Suprapubic skin (tissue), 4 donors: ENCODE measurements around the gene SPATA13. TPM values are rescaled to one million over a fixed set of nuclear protein-coding genes. Genes with fewer than 3 reads are reported as not detected.
"Not testable (repeated sequence)": the region's sequence is repeated elsewhere in the genome, so short reads cannot be mapped to it uniquely, and the experiment has no call there.

ENCODE experiments used
- DNase-seq, 2 donors: peaks; one replicate each; pipeline ENCODE4 v3.0.0-alpha.2; 2019; ENCODE audit warnings: low spot score in 2 of 2
- H3K27ac ChIP-seq: fragments of 200-600 bp; sonication (generic); one replicate; pipeline ENCODE4 v1.5.1; 2019
- H3K27me3 ChIP-seq: fragments of 200-600 bp; sonication (generic); one replicate; pipeline ENCODE4 v1.5.1; 2019
- H3K36me3 ChIP-seq: fragments of 200-600 bp; sonication (generic); one replicate; pipeline ENCODE4 v1.5.1; 2019
- H3K4me1 ChIP-seq: fragments of 200-600 bp; sonication (generic); one replicate; pipeline ENCODE4 v1.5.1; 2019
- H3K4me3 ChIP-seq: fragments of 200-600 bp; sonication (generic); one replicate; pipeline ENCODE4 v1.5.1; 2019; ENCODE audit warnings: mild to moderate bottlenecking
- H3K9me3 ChIP-seq: fragments of 200-600 bp; sonication (generic); one replicate; pipeline ENCODE4 v1.5.1; 2019
- CTCF ChIP-seq, 2 donors: fragments of 200-600 bp in 1 of 2; fragments of 450-650 bp in 1 of 2; sonication (generic) in 1 of 2; IDR thresholded peaks; one replicate each; pipeline ENCODE4 v1.5.1; 2016 to 2019; ENCODE audit warnings: antibody characterized with exemption in 2 of 2, mild to moderate bottlenecking in 1 of 2, moderate library complexity in 1 of 2
- EP300 ChIP-seq: sonication (generic); formaldehyde crosslinking; IDR thresholded peaks from one replicate; pipeline ENCODE4 v1.6.1; 2017; ENCODE audit warnings: antibody characterized with exemption
- POLR2A ChIP-seq, 2 donors: fragments of 450-650 bp; IDR thresholded peaks; one replicate each; pipeline ENCODE4 v1.6.1; 2017; ENCODE audit warnings: antibody characterized with exemption in 2 of 2, mild to moderate bottlenecking in 2 of 2, moderate library complexity in 2 of 2
- POLR2AphosphoS5 ChIP-seq, 3 donors: sonication (generic); formaldehyde crosslinking; IDR thresholded peaks; one replicate each; pipeline ENCODE4 v1.6.1; 2017; ENCODE audit warnings: antibody characterized with exemption in 3 of 3
- WGBS: methylation state at CpG from one replicate; pipeline ENCODE4 v1.1.5; 2018; 5-methylcytosine and 5-hydroxymethylcytosine counted together
- total RNA-seq, 4 donors: library from RNA; depleted of rRNA; stranded (reverse); fragments of >200 nt; gene quantifications; one replicate each; pipeline ENCODE4 v1.1.0, GENCODE V29; 2016

SPATA13 gene
- total RNA-seq, 4 donors from 2014 or later, result 26.5 to 64.2 (median 31.6) TPM

- WGBS, result 86% methylated on average over 1 of the region's 1 CpG
- Histone ChIP-seq H3K4me1 (no peaks in the 10 kb centered on the region), H3K9me3 (no peaks in the 10 kb centered on the region), H3K36me3 (no peaks in the 10 kb centered on the region), H3K27me3 (no peaks in the 10 kb centered on the region), H3K4me3 (no peak overlapping the region), H3K27ac (no peak overlapping the region)
- DNase-seq, result no peak
- TF ChIP-seq POLR2A (IDR thresholded peaks at IDR 0.05), result no peak
- TF ChIP-seq EP300, result no peak
- TF ChIP-seq CTCF (IDR thresholded peaks at IDR 0.05), result no peak
These were observed 35.1 kb downstream of the SPATA13 start for GRCh38 chr13:24195626-24196025.

GRCh38 chr13:24196593-24197197 lies 36.2 kb downstream of the SPATA13 start:
- H3K4me1 ChIP-seq, result no peaks in the 10 kb centered on the region
- H3K36me3 ChIP-seq, result no peaks in the 10 kb centered on the region
- WGBS, result 90% methylated on average over 4 of the region's 4 CpGs
- no peaks in the 10 kb centered on the region for H3K9me3 ChIP-seq
- DNase-seq, result no peak
- H3K27ac ChIP-seq, result no peak overlapping the region
- H3K4me3 ChIP-seq, result no peak overlapping the region
- TF ChIP-seq POLR2A (IDR thresholded peaks at IDR 0.05), result no peak
- TF ChIP-seq POLR2AphosphoS5 (IDR thresholded peaks at IDR 0.05), result no peak
- TF ChIP-seq CTCF (IDR thresholded peaks at IDR 0.05), result no peak
- TF ChIP-seq EP300, result no peak
- no peaks in the 10 kb centered on the region for H3K27me3 ChIP-seq

- no peak for DNase-seq
- WGBS, result 77% methylated on average over 9 of the region's 9 CpGs
- Histone ChIP-seq H3K9me3 (no peaks in the 10 kb centered on the region), H3K4me3 (no peak overlapping the region), H3K27me3 (no peaks in the 10 kb centered on the region), H3K4me1 (peaks cover 6% of the 10 kb centered on the region), H3K36me3 (no peaks in the 10 kb centered on the region), H3K27ac (no peak overlapping the region)
- no peak for TF ChIP-seq POLR2A (IDR thresholded peaks at IDR 0.05)
- TF ChIP-seq CTCF (IDR thresholded peaks at IDR 0.05), result no peak
- no peak for TF ChIP-seq EP300
- no peak for TF ChIP-seq POLR2AphosphoS5 (IDR thresholded peaks at IDR 0.05)
These were observed 38.5 kb downstream of the SPATA13 start for GRCh38 chr13:24199016-24199415.

- Histone ChIP-seq H3K27ac (no peak overlapping the region), H3K27me3 (no peaks in the 10 kb centered on the region), H3K4me3 (no peak overlapping the region), H3K9me3 (no peaks in the 10 kb centered on the region), H3K36me3 (no peaks in the 10 kb centered on the region), H3K4me1 (peaks cover 9% of the 10 kb centered on the region)
- no peak for TF ChIP-seq POLR2A (IDR thresholded peaks at IDR 0.05)
- 79% methylated on average over 7 of the region's 7 CpGs for WGBS
- no peak for DNase-seq
These were observed 41.7 kb downstream of the SPATA13 start for GRCh38 chr13:24202215-24202614.

GRCh38 chr13:24203273-24203672 lies 42.8 kb downstream of the SPATA13 start:
- no peak for TF ChIP-seq POLR2AphosphoS5 (IDR thresholded peaks at IDR 0.05)
- no peak for TF ChIP-seq POLR2A (IDR thresholded peaks at IDR 0.05)
- TF ChIP-seq CTCF (IDR thresholded peaks at IDR 0.05), result no peak
- no peak for TF ChIP-seq EP300
- H3K4me3 ChIP-seq, result no peak overlapping the region
- H3K27me3 ChIP-seq, result no peaks in the 10 kb centered on the region
- no peaks in the 10 kb centered on the region for H3K36me3 ChIP-seq
- peaks cover 14% of the 10 kb centered on the region for H3K4me1 ChIP-seq
- WGBS, result 53% methylated on average over 3 of the region's 3 CpGs
- no peaks in the 10 kb centered on the region for H3K9me3 ChIP-seq
- no peak overlapping the region for H3K27ac ChIP-seq
- DNase-seq, result no peak

GRCh38 chr13:24203811-24204210 lies 43.3 kb downstream of the SPATA13 start:
- no peak for TF ChIP-seq POLR2AphosphoS5 (IDR thresholded peaks at IDR 0.05)
- no peak for TF ChIP-seq CTCF (IDR thresholded peaks at IDR 0.05)
- TF ChIP-seq EP300, result no peak
- no peak for TF ChIP-seq POLR2A (IDR thresholded peaks at IDR 0.05)
- peaks cover 20% of the 10 kb centered on the region for H3K4me1 ChIP-seq

GRCh38 chr13:24205076-24205475 lies 44.6 kb downstream of the SPATA13 start:
- 96% methylated on average over 1 of the region's 1 CpG for WGBS
- H3K27me3 ChIP-seq, H3K9me3 ChIP-seq, H3K36me3 ChIP-seq, H3K4me3 ChIP-seq, H3K27ac ChIP-seq, DNase-seq: not testable (repeated sequence)
- H3K4me1 ChIP-seq, result peaks cover 22% of the 10 kb centered on the region

More at GRCh38 chr13:24203811-24204210, 43.3 kb downstream of the SPATA13 start:
- no peak overlapping the region for H3K27ac ChIP-seq
- DNase-seq, result no peak
- H3K9me3 ChIP-seq, result no peaks in the 10 kb centered on the region
- no peak overlapping the region for H3K4me3 ChIP-seq
- WGBS, result 42% methylated on average over 1 of the region's 1 CpG
- H3K36me3 ChIP-seq, result no peaks in the 10 kb centered on the region
- no peaks in the 10 kb centered on the region for H3K27me3 ChIP-seq
